ENCODE data around the gene PUS10.

- TF ChIP-seq POLR2A (IDR thresholded peaks at IDR 0.05): no peak
- TF ChIP-seq CTCF (IDR thresholded peaks at IDR 0.05): no peak
These were observed 58.6 kb downstream of the PUS10 start for GRCh38 chr2:60959501-60959900.

Measured in body of pancreas (tissue), 4 donors.